Uterus (tissue), 2 donors: ENCODE results near the gene ZNF217.

ENCODE experiments used
- POLR2A ChIP-seq, 2 donors: fragments of 450-650 bp; IDR thresholded peaks; one replicate each; pipeline ENCODE4 v1.6.1; 2016; ENCODE audit warnings: antibody characterized with exemption in 2 of 2, mild to moderate bottlenecking in 1 of 2, moderate library complexity in 1 of 2
- TF ChIP-seq, protein P1 (sequence below), 4 experiments: fragments of 200-600 bp in 2 of 4; fragments of 450-650 bp in 2 of 4; sonication (generic) in 2 of 4; IDR thresholded peaks; one replicate each; pipeline ENCODE4 v1.5.1; 2016 to 2019; ENCODE audit warnings: antibody characterized with exemption in 4 of 4, mild to moderate bottlenecking in 2 of 4, moderate library complexity in 1 of 4

GRCh38 chr20:53579266-53579580 is 14.4 kb downstream of the ZNF217 start:
- TF ChIP-seq, protein P1, sequence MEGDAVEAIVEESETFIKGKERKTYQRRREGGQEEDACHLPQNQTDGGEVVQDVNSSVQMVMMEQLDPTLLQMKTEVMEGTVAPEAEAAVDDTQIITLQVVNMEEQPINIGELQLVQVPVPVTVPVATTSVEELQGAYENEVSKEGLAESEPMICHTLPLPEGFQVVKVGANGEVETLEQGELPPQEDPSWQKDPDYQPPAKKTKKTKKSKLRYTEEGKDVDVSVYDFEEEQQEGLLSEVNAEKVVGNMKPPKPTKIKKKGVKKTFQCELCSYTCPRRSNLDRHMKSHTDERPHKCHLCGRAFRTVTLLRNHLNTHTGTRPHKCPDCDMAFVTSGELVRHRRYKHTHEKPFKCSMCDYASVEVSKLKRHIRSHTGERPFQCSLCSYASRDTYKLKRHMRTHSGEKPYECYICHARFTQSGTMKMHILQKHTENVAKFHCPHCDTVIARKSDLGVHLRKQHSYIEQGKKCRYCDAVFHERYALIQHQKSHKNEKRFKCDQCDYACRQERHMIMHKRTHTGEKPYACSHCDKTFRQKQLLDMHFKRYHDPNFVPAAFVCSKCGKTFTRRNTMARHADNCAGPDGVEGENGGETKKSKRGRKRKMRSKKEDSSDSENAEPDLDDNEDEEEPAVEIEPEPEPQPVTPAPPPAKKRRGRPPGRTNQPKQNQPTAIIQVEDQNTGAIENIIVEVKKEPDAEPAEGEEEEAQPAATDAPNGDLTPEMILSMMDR (IDR thresholded peaks at IDR 0.05), result no peak
- no peak for TF ChIP-seq POLR2A (IDR thresholded peaks at IDR 0.05)
